ENCODE measurements around the gene DMD. TPM values are rescaled to one million over a fixed set of nuclear protein-coding genes. Genes with fewer than 3 reads are reported as not detected.
A peak's percentile ranks its signal among the peaks of the same experiment; 100 is the strongest.

DMD gene
- total and polyA plus RNA-seq, 9 donors: 14.0 to 70.5 (median 37.6) TPM

DNA sequence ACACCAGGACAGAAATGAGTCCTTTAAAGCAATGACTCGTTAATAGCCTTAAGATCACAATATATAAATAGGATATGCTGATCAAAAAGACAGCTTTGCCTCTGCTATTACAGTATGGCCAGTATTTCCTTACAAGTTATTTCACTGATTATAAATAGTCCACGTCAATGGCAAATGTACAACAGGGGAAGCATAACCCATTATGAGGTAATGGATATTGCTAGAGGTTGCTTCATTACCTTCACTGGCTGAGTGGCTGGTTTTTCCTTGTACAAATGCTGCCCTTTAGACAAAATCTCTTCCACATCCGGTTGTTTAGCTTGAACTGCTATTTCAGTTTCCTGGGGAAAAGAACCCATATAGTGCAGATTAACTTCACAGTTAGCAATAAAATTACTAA is 1374.9 kb downstream of the DMD start:
- H3K4me1 ChIP-seq (ENCODE audit: insufficient read depth): no peaks in the 10 kb centered on the region
- intact Hi-C loops (cut with DNase I): no loop called here
- DNase-seq: no peak
- no peak for TF ChIP-seq CTCF (IDR thresholded peaks at IDR 0.05)
- no peak for TF ChIP-seq POLR2A (IDR thresholded peaks at IDR 0.05)
- no peak for TF ChIP-seq EP300 (IDR thresholded peaks at IDR 0.05)
- no peaks in the 10 kb centered on the region for H3K36me3 ChIP-seq
- H3K27me3 ChIP-seq: no peaks in the 10 kb centered on the region
- no peak overlapping the region for H3K27ac ChIP-seq
- no peaks in the 10 kb centered on the region for H3K9me3 ChIP-seq
- WGBS, 3 donors: 52 to 70% (median 52%) methylated on average over 3 of the region's 3 CpGs
- H3K4me3 ChIP-seq: no peak overlapping the region

- intact Hi-C loops (cut with DNase I): no loop called here
- DNase-seq: no peak
- no peak overlapping the region for H3K27ac ChIP-seq
- H3K9me3 ChIP-seq: no peaks in the 10 kb centered on the region
- TF ChIP-seq CTCF (IDR thresholded peaks at IDR 0.05): no peak
- H3K27me3 ChIP-seq: no peaks in the 10 kb centered on the region
- H3K4me3 ChIP-seq: no peak overlapping the region
- H3K36me3 ChIP-seq: no peaks in the 10 kb centered on the region
- WGBS, 3 donors: 0 to 58% (median 46%) methylated on average over 1 of the region's 1 CpG
- H3K4me1 ChIP-seq (ENCODE audit: insufficient read depth): no peaks in the 10 kb centered on the region
These were observed 1379.1 kb downstream of the DMD start for GRCh38 chrX:31832263-31832662.

- peaks cover 2% of the 10 kb centered on the region for H3K4me1 ChIP-seq (ENCODE audit: insufficient read depth)
- no peak overlapping the region for H3K27ac ChIP-seq
- TF ChIP-seq EP300 (IDR thresholded peaks at IDR 0.05) (no peak), POLR2A (IDR thresholded peaks at IDR 0.05) (no peak), CTCF (IDR thresholded peaks at IDR 0.05) (no peak)
- H3K27me3 ChIP-seq: no peaks in the 10 kb centered on the region
- no peak for DNase-seq
- no peaks in the 10 kb centered on the region for H3K9me3 ChIP-seq
- intact Hi-C loops (cut with DNase I): no loop called here
- WGBS, 3 donors: 58 to 66% (median 61%) methylated on average over 7 of the region's 7 CpGs
- H3K36me3 ChIP-seq: no peaks in the 10 kb centered on the region
- H3K4me3 ChIP-seq: no peak overlapping the region
These were observed 1390.7 kb downstream of the DMD start for GRCh38 chrX:31820430-31821210.

- intact Hi-C loops (cut with DNase I): no loop called here
- H3K27ac ChIP-seq: no peak overlapping the region
- no peaks in the 10 kb centered on the region for H3K27me3 ChIP-seq
- H3K4me3 ChIP-seq: no peak overlapping the region
- WGBS, 3 donors: 37 to 48% (median 39%) methylated on average over 3 of the region's 3 CpGs
- no peaks in the 10 kb centered on the region for H3K9me3 ChIP-seq
- no peak for TF ChIP-seq CTCF (IDR thresholded peaks at IDR 0.05)
- TF ChIP-seq POLR2A (IDR thresholded peaks at IDR 0.05): no peak
- TF ChIP-seq EP300 (IDR thresholded peaks at IDR 0.05): no peak
- H3K36me3 ChIP-seq: no peaks in the 10 kb centered on the region
- peaks cover 2% of the 10 kb centered on the region for H3K4me1 ChIP-seq (ENCODE audit: insufficient read depth)
- peak in 1 of 5 donors; percentile 9 for DNase-seq
These were observed 1391.9 kb downstream of the DMD start for GRCh38 chrX:31819455-31819854.

Data from ovary (tissue), 9 donors.